ENCODE measurements around the gene PSMA1.

DNA sequence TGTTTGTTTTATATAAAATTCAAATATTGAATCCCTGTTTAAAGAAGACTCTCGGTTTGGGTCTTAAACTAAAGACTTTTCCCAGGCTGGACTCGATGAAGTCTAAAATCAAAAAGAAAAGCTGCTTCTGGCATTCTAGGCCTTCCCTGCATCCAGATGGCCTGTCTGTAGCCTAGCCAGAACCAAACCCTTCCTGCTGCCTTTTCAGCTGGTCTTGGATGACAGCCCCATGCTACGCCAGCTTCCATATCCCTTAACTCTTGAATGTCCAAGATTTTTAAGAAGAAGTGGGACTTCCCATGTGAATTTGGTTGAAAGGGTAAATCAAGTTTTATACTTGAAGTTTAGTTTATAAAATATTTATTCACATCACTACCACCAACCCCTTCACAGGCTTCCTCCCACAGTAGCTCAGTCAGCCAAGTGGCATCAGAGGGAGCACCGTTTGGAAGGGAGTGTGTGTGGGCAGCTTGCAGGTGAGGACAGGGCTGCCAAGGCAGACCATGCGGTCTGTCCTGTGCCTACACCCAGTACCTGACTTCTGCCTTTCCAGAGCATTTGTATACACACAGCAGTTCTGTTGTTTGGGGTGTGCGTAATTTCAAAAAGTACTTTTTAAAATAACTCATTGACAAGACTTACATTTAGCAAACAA lies 18.2 kb upstream of the PSMA1 start:
- TF ChIP-seq, protein P1, sequence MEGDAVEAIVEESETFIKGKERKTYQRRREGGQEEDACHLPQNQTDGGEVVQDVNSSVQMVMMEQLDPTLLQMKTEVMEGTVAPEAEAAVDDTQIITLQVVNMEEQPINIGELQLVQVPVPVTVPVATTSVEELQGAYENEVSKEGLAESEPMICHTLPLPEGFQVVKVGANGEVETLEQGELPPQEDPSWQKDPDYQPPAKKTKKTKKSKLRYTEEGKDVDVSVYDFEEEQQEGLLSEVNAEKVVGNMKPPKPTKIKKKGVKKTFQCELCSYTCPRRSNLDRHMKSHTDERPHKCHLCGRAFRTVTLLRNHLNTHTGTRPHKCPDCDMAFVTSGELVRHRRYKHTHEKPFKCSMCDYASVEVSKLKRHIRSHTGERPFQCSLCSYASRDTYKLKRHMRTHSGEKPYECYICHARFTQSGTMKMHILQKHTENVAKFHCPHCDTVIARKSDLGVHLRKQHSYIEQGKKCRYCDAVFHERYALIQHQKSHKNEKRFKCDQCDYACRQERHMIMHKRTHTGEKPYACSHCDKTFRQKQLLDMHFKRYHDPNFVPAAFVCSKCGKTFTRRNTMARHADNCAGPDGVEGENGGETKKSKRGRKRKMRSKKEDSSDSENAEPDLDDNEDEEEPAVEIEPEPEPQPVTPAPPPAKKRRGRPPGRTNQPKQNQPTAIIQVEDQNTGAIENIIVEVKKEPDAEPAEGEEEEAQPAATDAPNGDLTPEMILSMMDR (IDR thresholded peaks at IDR 0.05 in 8 of 11, conservative IDR thresholded peaks at IDR 0.05 in 3 of 11) = no peak
- TF ChIP-seq POLR2A (IDR thresholded peaks at IDR 0.05) = no peak
- no peak for TF ChIP-seq POLR2AphosphoS5 (IDR thresholded peaks at IDR 0.05)
